Activated naive CD4-positive, alpha-beta T cell treated with anti-CD3 and anti-CD28 coated beads, Interleukin-2, amount 50 U/mL, for 72 hours (primary cell): ENCODE data around the gene SULF2. TPM values are rescaled to one million over a fixed set of nuclear protein-coding genes. Genes with fewer than 3 reads are reported as not detected.
A peak's percentile ranks its signal among the peaks of the same experiment; 100 is the strongest.

Source experiments
- ATAC-seq, 2 donors: fragments of 150-1000 bp; cut with Tn5 transposase; 2 replicates each; pipeline ENCODE4 v1.10.0; 2021; ENCODE audit warnings: mild to moderate bottlenecking in 2 of 2, moderate library complexity in 2 of 2
- DNase-seq, 2 donors: peaks; one replicate each; pipeline ENCODE4 v3.0.0; 2021 to 2022; ENCODE audit warnings: low spot score in 2 of 2
- H3K27ac Mint-ChIP-seq, 2 donors: one replicate each; pipeline ENCODE4 v1.8.0; 2022; ENCODE audit warnings: mild to moderate bottlenecking in 2 of 2, mixed read lengths in 2 of 2
- H3K36me3 Mint-ChIP-seq, 2 donors: one replicate each; pipeline ENCODE4 v1.8.0; 2022; ENCODE audit warnings: mixed read lengths in 2 of 2
- H3K9me3 Mint-ChIP-seq, 2 donors: one replicate each; pipeline ENCODE4 v1.8.0; 2022; ENCODE audit warnings: mixed read lengths in 2 of 2
- total RNA-seq, 2 donors: library from RNA; stranded (reverse); gene quantifications; one replicate each; pipeline ENCODE4 v1.2.3, GENCODE V29; 2022

Gene SULF2
- total RNA-seq, 2 donors from 2014 or later: 1.4 to 2.3 TPM

DNA sequence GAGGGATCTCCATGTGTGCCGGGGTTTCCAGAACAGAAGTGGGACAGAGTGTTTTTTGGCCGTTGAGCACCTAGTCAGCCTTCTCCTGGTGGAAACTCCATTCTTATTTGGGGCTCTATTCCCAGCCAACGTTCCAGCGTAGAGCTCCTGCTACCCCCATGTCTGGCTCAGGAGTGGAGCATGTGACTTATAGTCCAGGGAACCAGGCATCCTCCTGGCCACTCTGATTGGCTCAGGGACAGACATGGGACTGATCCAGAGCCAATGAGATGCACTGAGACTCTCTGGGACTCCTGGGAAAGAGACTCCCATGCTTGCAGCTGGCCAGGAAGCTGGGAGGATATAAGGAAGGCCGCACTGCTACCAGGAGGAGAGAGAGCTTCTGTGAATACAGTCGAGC lies 87.1 kb downstream of the SULF2 start:
- no peaks in the 10 kb centered on the region for H3K9me3 Mint-ChIP-seq
- H3K36me3 Mint-ChIP-seq: no peaks in the 10 kb centered on the region
- no peak for ATAC-seq
- no peak for DNase-seq
- H3K27ac Mint-ChIP-seq: no peak overlapping the region

DNA sequence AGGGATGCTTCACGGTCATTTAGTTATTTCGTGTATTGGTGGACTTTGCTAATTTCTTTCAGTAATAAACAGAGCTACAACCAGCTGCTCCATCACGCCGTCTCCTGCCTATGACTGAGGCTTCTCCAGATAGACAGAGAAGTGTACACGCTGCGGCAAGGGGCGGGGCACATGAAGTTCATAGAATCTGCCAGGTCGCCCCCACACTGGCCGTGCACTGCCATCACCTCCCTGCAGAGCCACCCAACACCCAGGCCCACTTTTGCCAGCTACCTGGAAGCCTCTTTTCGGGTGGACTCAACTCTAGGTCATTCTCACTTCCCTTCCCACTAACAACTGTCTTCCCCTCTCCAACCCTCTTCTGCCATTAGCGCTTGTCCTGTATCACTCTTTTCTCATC lies 88.4 kb downstream of the SULF2 start:
- no peak for ATAC-seq
- Mint-ChIP-seq H3K27ac (no peak overlapping the region), H3K9me3 (no peaks in the 10 kb centered on the region), H3K36me3 (peaks cover 0 to 4% of the 10 kb centered on the region in 2 donors)
- DNase-seq: no peak

DNA sequence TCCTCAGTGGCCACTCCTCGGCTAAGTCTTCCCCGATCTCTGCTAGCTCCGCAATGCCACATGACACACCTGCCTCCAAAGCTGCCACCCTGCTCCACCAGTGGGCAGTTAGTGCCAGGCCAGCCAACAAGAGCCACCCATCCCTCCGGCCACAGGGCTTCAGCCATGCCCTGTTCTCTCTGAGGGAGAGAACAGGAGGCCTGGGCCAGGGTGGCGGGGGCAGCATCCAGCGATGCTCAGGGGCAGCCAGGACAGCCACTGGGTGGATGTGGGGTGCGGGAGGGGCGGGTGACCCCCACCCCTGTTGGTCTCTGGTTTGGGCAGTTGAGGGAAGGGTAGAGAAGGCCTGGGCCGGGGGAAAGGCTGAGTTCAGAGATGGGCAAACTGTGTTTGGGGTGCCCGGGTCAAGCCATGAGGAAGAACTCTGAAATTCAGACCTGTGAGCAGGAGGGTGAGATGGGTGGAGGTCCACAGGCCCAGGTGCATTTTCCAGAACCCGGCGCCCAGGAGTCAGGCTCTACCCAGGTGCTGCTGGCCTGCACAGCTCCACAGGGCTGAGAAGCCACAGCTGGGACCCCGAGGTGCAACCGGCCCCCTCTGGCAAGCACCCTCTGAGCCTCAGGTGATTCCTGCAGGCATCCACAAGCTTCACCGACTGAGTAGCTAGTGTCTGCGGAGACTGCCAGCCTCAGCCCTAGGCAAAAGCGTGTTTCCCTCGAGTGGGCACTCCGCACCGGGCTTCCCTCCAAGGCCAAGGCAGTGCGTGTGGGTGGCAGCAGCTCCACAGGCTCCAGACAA lies 91.1 kb downstream of the SULF2 start:
- H3K9me3 Mint-ChIP-seq: peaks cover 0 to 8% of the 10 kb centered on the region in 2 donors
- H3K27ac Mint-ChIP-seq: no peak overlapping the region
- DNase-seq: no peak
- no peak for ATAC-seq
- H3K36me3 Mint-ChIP-seq: peaks cover 0 to 9% of the 10 kb centered on the region in 2 donors

DNA sequence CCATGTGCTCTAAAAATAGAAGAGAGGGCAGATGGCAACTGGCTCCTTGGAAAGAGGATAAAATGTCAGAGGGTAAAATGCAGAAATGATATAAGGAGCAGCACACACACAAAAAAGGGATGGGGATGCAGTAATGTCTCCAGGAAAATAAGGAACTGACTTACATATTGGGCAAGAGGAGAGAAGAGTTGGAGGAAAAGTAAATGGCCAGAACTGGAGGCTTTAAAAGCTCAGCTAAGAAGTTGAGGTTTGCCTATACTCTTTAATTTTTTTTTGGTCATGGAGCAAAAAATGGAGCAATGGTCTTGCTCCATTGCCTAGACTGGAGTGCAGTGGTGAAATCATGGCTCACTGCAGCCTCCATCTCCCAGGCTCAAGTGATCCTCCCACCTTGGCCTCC lies 93.7 kb downstream of the SULF2 start:
- no peak overlapping the region for H3K27ac Mint-ChIP-seq
- DNase-seq (no peak), ATAC-seq (no peak)
- peaks cover 0 to 8% of the 10 kb centered on the region in 2 donors for H3K9me3 Mint-ChIP-seq
- H3K36me3 Mint-ChIP-seq: peaks cover 0 to 9% of the 10 kb centered on the region in 2 donors

DNA sequence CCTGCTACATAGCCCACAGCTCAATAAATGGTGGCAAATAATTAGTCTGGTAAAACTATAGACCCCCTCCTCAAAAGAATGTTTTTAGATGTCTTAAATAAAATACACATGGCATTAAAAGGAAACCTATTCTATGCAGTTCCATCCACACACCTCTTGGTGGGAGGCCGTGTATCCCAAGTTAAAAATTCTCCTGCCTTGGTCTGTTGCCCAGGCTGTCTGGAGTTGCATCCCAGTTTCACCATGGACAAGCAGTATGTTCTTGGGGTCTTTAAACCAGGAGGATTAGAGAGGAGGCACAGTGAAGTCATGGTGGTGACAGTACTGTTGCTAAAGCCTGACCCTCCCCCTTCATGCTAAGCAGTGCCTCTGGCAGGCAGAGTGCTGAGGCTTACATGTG lies 95.5 kb downstream of the SULF2 start:
- Mint-ChIP-seq H3K36me3 (peaks cover 0 to 9% of the 10 kb centered on the region in 2 donors), H3K9me3 (peaks cover 0 to 8% of the 10 kb centered on the region in 2 donors), H3K27ac (no peak overlapping the region)
- DNase-seq (no peak), ATAC-seq (no peak)

DNA sequence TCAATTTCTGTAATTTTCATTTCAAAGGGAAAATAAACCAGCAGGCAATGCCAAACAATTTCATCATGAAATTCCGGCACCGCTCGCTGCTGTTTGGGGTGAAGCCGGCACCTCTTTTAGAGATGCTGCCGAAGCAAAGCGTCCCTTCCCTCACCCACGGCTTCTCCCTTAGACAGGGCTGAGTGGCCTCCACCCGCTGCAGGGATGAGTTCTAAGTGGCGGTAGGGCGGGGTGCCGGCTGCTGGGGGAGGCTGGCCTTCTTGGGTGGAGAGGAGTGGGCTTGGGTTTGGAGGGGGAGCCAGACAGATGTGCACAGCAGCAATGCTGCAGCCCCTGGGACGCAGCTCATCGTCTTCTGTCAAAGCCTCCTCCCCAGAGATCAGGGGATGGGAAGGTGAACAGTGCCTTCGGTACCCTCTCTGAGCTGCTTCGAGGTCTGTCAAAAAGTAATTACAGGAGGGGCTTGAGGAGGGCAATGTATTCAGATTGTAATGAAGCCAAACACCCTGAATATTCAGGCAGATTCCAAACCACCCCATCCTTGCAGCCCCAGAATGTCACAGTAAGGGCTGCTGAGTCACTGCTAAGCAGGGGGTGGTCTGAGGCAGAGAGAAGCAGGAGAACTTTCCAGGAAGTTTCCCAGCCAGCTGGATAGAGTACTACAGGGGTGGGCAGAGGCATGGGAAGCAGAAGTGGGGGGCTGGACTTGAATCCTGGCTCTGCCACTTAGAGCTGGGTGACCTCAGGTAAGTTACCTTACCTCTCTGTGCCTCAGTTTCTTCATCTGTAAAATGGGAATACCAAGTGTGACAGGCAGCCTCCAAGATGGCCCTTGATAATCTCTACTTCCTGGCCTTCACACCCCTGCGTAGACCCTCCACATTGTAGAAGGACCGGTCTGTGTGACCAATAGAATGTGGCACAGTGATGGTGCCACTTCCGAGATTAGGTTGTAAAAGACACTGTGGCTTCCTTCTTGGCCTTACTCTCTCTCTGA lies 96.6 kb downstream of the SULF2 start:
- H3K9me3 Mint-ChIP-seq: peaks cover 0 to 8% of the 10 kb centered on the region in 2 donors
- H3K27ac Mint-ChIP-seq: no peak overlapping the region
- H3K36me3 Mint-ChIP-seq: peaks cover 0 to 9% of the 10 kb centered on the region in 2 donors
- ATAC-seq: no peak
- DNase-seq: no peak

DNA sequence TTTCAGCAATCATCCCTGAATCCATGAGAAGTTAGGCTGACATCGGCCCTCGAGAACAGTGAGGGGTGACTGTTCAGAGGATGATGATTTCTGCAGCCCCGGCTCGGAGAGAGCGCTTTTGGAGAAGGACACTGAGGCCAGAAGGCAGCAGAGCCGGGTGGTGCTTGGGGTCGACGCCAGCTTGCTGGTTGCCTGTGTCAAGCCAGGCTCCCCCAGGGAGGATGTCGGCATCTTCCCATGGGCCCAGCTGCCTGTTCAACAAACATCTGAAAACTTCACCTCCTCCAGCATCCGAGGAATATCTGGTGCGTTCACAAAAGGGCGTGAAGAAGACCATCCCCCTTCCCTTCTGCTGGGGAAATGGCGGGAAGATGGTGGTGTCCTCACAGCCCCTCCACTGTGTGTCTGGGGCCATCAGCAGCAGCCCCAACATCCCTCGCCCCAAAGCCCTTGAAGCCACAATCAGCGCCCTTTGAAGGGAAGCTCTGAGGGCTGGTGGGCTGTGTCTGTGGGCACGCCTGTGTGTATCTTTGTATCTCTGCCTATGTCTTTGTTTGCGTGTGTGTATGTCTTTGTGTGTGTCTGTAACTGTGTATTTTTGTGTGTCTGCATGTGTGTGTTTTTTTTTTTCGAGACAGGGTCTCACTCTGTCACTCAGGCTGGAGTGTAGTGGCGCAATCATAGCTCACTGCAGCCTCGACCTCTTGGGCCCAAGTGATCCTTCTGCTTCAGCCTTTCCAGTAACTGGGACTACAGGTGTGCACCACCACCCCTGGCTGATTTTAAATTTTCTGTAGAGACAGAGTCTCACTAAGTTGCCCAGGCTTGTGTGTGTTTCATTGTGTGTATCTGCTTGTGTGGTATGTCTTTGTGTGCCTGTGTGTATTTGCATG lies 97.9 kb downstream of the SULF2 start:
- DNase-seq (no peak), ATAC-seq (no peak)
- peaks cover 0 to 8% of the 10 kb centered on the region in 2 donors for H3K9me3 Mint-ChIP-seq
- H3K27ac Mint-ChIP-seq: no peak overlapping the region
- H3K36me3 Mint-ChIP-seq: peaks cover 0 to 4% of the 10 kb centered on the region in 2 donors

DNA sequence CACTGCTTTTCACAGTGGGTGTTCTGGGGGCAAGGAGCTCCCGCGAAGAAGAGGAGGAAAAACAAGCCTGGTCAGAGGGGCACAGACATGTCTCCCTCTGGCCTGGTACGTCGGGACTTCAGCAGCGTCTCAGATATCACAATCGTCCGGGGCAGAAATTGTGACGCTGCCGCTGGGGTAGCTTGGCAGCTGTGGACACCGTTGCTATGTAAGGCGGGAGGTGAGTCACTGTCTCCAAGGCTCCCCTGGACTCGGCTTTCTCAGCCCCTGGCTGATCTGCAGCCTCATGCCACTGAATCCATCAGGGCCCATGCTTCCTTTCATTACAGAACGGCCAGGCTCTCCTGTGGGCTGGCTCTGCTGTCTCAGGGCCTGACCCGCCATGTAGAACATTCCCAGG lies 98.7 kb downstream of the SULF2 start:
- Mint-ChIP-seq H3K36me3 (peaks cover 0 to 4% of the 10 kb centered on the region in 2 donors), H3K27ac (no peak overlapping the region), H3K9me3 (peaks cover 0 to 7% of the 10 kb centered on the region in 2 donors)
- DNase-seq (no peak), ATAC-seq (no peak)

DNA sequence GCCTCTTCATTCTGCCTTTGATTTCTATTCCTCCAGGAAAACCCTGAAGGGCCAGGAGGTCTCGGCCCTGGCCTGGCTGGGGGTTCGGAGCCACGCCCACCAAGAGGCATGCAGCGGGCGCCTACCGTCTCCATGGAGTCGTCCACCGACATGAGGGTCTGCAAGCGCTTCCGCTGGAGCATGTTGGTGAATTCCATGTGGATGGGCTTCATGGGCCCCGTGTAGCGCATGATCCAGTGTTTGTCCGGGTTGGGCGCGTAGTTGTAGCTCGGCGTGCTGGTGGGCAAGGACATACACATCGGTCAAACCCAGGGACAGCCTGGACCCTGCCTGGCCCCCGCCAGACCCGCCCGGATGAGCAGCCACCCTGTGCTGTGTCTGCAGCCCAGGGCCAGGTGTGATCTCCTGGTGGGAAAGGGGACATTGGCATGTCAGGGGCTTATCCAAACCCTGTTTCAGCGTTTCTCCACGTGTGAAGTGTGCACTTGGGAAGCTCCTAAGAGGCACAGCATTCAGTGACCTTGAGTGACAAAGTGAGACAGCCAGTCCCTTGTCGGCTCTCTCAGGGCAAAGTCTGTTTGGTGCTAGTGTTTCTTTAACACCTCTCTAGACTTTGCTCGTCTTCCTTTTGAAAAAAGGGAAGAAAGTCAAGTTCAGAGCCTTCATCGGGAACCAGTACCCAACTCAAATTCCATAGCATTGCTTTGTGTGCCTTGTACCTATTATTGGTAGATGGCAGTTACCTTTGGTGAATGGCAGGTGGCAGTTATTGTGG lies 100.8 kb downstream of the SULF2 start:
- Mint-ChIP-seq H3K36me3 (no peaks in the 10 kb centered on the region), H3K9me3 (no peaks in the 10 kb centered on the region), H3K27ac (no peak overlapping the region)
- DNase-seq (no peak), ATAC-seq (no peak)

DNA sequence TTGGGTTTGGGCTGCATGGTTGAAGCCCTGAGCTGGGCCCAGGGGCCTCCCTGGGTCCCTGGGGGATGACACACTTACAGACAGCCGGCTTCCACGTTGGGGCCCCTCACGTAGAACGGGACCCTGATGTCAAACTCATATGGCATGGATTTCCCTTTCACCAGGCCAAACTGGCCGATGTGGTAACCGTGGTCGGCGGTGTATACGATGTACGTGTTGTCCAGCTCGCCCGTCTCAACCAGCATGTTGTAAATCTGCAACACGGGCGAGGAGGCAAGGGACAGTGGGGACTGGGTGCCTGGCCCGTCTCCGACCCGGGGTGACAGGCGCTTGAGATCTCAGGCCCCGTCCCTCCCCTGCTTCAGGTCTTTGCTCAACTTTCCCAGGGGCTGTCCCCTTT lies 102.4 kb downstream of the SULF2 start:
- no peak overlapping the region for H3K27ac Mint-ChIP-seq
- no peaks in the 10 kb centered on the region for H3K36me3 Mint-ChIP-seq
- no peaks in the 10 kb centered on the region for H3K9me3 Mint-ChIP-seq
- DNase-seq (no peak), ATAC-seq (no peak)

DNA sequence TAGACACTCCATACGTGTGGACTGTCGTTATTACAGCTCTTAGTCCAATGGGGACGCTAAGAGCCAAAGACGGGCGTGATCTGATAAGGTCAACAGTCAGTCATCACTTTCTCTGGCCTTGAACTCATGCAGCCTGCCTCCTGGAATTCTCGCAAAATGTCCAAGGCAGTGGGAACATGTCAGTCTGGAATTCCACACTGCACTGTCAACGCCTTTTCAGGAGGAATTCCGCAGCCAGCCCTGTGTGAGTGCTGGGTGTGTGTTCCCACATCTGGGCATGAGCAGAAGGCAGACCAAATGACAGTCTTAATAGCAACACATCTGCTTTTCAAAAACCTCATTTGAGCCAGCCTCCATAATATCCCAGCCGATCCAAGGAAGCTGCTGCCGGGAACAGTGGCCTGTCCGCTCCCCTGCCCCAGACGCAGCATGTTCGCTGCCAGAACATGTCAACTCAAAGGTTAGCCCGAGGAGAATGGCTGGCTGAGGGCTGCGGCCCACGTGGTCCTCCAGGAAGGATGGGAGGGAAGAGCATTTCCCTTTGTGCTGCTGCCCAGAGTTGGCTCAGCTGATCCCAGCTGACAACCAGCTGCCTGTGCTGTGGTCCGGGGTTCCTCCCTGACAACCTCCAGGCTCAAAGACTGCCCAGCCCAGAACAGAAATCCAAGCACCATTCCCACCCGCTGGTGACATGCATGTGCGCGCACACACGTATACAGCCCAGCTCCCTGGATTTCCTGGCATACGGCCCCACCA lies 103.1 kb downstream of the SULF2 start:
- H3K9me3 Mint-ChIP-seq: no peaks in the 10 kb centered on the region
- no peak for DNase-seq
- H3K36me3 Mint-ChIP-seq: no peaks in the 10 kb centered on the region
- no peak for ATAC-seq
- no peak overlapping the region for H3K27ac Mint-ChIP-seq

DNA sequence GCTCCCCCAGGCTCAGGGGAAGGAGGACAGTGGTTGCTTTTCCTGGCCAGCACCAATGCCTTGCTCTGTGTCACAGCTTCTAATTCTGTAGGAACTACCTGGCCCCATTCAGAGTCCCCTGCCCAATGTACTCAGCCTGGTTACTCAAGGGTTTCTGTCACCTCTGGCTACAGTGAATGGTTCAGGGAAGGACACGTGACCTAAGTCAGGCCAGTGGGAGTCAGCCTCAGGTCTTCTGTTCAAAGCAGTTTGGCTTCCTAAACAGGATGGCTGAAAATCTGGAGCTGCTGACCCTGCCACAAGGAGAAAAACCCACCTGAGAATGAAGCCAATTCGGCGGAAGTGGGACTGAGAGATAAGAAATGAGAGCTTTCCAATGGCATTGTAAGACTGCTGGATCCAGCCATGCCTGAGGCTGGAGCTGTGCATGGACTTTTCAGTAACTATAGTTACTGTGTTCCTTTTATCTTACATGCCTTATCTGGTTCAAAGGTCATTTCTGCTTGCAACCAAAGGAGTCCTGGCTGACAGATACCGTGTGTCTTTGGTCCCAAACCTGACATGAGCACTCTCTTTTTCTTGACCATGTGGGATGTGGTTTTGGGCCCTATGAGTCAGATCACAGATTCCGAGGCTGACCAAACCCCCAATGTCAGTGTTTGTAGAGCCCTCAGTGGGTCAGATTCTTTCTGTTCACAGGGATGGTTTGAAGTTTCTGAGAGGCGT lies 104.3 kb downstream of the SULF2 start:
- H3K27ac Mint-ChIP-seq: no peak overlapping the region
- H3K36me3 Mint-ChIP-seq: no peaks in the 10 kb centered on the region
- H3K9me3 Mint-ChIP-seq: no peaks in the 10 kb centered on the region
- DNase-seq (no peak), ATAC-seq (no peak)

DNA sequence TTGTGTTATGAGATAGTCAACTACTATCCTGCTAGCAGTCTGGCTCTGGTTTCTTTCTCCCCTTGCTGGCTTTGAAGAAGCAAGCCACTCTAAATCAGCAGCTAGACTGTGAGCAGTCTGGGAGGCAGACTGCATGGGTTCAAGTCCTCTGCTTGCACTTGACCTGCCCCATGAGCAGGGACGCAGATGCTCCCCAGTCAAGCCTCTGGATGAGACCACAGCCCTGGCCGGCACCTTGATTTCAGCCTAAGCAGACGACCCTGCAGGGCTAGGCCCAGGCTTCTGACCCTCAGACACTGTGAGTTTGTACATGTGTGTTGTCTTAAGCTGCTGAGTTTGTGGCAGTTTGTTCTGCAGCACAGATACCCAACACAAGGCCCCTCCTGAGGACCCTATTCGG lies 105.8 kb downstream of the SULF2 start:
- H3K27ac Mint-ChIP-seq: no peak overlapping the region
- DNase-seq (no peak), ATAC-seq (no peak)
- no peaks in the 10 kb centered on the region for H3K36me3 Mint-ChIP-seq
- no peaks in the 10 kb centered on the region for H3K9me3 Mint-ChIP-seq

DNA sequence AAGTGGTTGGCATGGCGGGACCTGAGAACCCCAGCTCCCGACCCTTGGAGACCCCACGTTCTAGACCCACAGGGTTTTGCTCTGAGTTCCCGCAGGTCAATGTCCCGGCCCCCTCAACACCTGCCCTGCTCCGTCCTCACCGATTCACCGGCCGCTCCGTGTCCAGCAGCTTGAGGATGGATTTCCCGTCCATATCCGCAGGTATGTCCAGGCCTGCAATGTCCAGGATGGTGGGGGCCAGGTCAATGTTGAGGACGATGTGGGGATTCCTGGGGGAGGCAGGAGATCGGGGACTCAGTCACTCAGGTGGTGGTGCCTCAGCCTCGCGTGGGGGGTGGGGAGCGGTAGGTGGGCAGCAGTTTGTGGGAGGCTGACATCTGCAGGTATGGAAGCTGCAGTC lies 106.7 kb downstream of the SULF2 start:
- no peaks in the 10 kb centered on the region for H3K36me3 Mint-ChIP-seq
- no peak for ATAC-seq
- no peaks in the 10 kb centered on the region for H3K9me3 Mint-ChIP-seq
- DNase-seq: peak in 1 of 2 donors; percentile 43
- no peak overlapping the region for H3K27ac Mint-ChIP-seq
